Panc1 (cell line): ENCODE results near the gene NREP. TPM values are rescaled to one million over a fixed set of nuclear protein-coding genes. Genes with fewer than 3 reads are reported as not detected.

ENCODE experiments used
- ATAC-seq: fragments of 200-7000 bp; cut with Tn5 transposase; 2 replicates; pipeline ENCODE4 v1.9.1; 2020; ENCODE audit warnings: mild to moderate bottlenecking, moderate library complexity
- BruUV-seq: library from RNA; stranded (reverse); fragments of 400-500 nt; replicated peaks from 2 replicates; lab custom pipeline; 2021; lab: Mats Ljungman, UMichigan
- CTCF ChIA-PET: fragments of 300-600 bp; sonication (Branson Sonifier 250); formaldehyde crosslinking; loops from one replicate; lab custom pipeline; 2022; ENCODE audit warnings: antibody characterized with exemption; lab: Charles Lee
- POLR2A ChIA-PET: fragments of 300-600 bp; sonication (Branson Sonifier 250); formaldehyde crosslinking; loops from one replicate; lab custom pipeline; 2022; ENCODE audit warnings: antibody characterized with exemption; lab: Charles Lee
- DNase-seq: peaks from one replicate; pipeline ENCODE4 v3.0.0-alpha.2; 2010; ENCODE audit warnings: low read depth, low spot score
- H3K27ac ChIP-seq: 2 replicates; pipeline ENCODE4 v1.5.1; 2011; ENCODE audit warnings: mild to moderate bottlenecking, low read length, inconsistent platforms
- H3K27me3 ChIP-seq: fragments of 200-500 bp; sonication (Bioruptor generic); 2 replicates; pipeline ENCODE4 v1.6.0; 2014; ENCODE audit warnings: low read length, inconsistent platforms; ENCODE audit not compliant: control insufficient read depth, insufficient read depth
- H3K36me3 ChIP-seq: fragments of 200-500 bp; sonication (Bioruptor generic); 2 replicates; pipeline ENCODE4 v1.5.1; 2014; ENCODE audit warnings: inconsistent platforms, mild to moderate bottlenecking, low read length, moderate library complexity; ENCODE audit not compliant: control insufficient read depth, insufficient read depth
- H3K4me1 ChIP-seq: 2 replicates; pipeline ENCODE4 v1.5.1; 2011; ENCODE audit warnings: inconsistent platforms, mild to moderate bottlenecking, low read length, moderate library complexity; ENCODE audit not compliant: control insufficient read depth, insufficient read depth
- H3K4me3 ChIP-seq, 2 experiments: 2 replicates each; pipeline ENCODE4 v1.5.1; 2011 to 2012; ENCODE audit warnings: low read depth in 2 of 2, low read length in 2 of 2, mild to moderate bottlenecking in 2 of 2, inconsistent platforms in 1 of 2, moderate library complexity in 1 of 2
- H3K9me3 ChIP-seq: fragments of 200-500 bp; sonication (Bioruptor generic); 2 replicates; pipeline ENCODE4 v1.5.1; 2014; ENCODE audit warnings: low read depth, mild to moderate bottlenecking, inconsistent platforms, low read length, moderate library complexity; ENCODE audit not compliant: control insufficient read depth, insufficient read depth
- CTCF ChIP-seq: fragments of 450-650 bp; IDR thresholded peaks from 2 replicates; pipeline ENCODE4 v1.5.1; 2017; ENCODE audit warnings: mild to moderate bottlenecking
- POLR2AphosphoS5 ChIP-seq: IDR thresholded peaks from 2 replicates; pipeline ENCODE4 v1.6.1; 2012; ENCODE audit warnings: mild to moderate bottlenecking, low read depth, low read length, moderate library complexity
- SIN3A ChIP-seq: IDR thresholded peaks from 2 replicates; pipeline ENCODE4 v1.6.1; 2012; ENCODE audit warnings: low read depth, mild to moderate bottlenecking, low read length, moderate library complexity, borderline replicate concordance; ENCODE audit not compliant: insufficient read depth
- TCF7L2 ChIP-seq: IDR thresholded peaks from 2 replicates; pipeline ENCODE4 v1.6.1; 2011; ENCODE audit warnings: mild to moderate bottlenecking, low read depth, low read length, inconsistent platforms
- in situ Hi-C: cut with HindIII; loops from 2 replicates; pipeline ENCODE4 v1.10.0; 2016; ENCODE audit warnings: low sequenced_read_pairs, low pct_unique_long_range_greater_than_20kb
- intact Hi-C: fragments of 100-400 bp; cut with micrococcal nuclease; formaldehyde crosslinking; loops from one replicate; pipeline ENCODE4 v1.10.0; 2022; ENCODE audit not compliant: unreplicated experiment
- total RNA-seq: library from RNA; stranded (reverse); gene quantifications from one replicate; pipeline ENCODE4 v1.2.1, GENCODE V29; 2021; ENCODE audit not compliant: unreplicated experiment
- TF ChIP-seq, protein P1 (sequence below), 2 experiments: IDR thresholded peaks; 2 replicates each; pipeline ENCODE4 v1.6.1; 2011 to 2012; ENCODE audit warnings: low read depth in 2 of 2, control low read depth in 1 of 2, low read length in 1 of 2, mild to moderate bottlenecking in 1 of 2, moderate library complexity in 1 of 2; ENCODE audit not compliant: insufficient read depth in 1 of 2

NREP gene
- total RNA-seq, 1 experiment from 2014 or later = 4.9 TPM

GRCh38 chr5:111704452-111705085, 52.4 kb downstream of the NREP start:
- DNase-seq (no peak), ATAC-seq (no peak)
- BruUV-seq = no TSS peak
- Histone ChIP-seq H3K9me3 (no peaks in the 10 kb centered on the region), H3K27me3 (no peaks in the 10 kb centered on the region), H3K4me1 (no peaks in the 10 kb centered on the region), H3K36me3 (no peaks in the 10 kb centered on the region), H3K4me3 (no peak overlapping the region), H3K27ac (no peak overlapping the region)
- CTCF ChIA-PET = no interaction called here
- TF ChIP-seq POLR2AphosphoS5 (no peak), SIN3A (no peak), CTCF (no peak), TCF7L2 (no peak)
- TF ChIP-seq, protein P1, sequence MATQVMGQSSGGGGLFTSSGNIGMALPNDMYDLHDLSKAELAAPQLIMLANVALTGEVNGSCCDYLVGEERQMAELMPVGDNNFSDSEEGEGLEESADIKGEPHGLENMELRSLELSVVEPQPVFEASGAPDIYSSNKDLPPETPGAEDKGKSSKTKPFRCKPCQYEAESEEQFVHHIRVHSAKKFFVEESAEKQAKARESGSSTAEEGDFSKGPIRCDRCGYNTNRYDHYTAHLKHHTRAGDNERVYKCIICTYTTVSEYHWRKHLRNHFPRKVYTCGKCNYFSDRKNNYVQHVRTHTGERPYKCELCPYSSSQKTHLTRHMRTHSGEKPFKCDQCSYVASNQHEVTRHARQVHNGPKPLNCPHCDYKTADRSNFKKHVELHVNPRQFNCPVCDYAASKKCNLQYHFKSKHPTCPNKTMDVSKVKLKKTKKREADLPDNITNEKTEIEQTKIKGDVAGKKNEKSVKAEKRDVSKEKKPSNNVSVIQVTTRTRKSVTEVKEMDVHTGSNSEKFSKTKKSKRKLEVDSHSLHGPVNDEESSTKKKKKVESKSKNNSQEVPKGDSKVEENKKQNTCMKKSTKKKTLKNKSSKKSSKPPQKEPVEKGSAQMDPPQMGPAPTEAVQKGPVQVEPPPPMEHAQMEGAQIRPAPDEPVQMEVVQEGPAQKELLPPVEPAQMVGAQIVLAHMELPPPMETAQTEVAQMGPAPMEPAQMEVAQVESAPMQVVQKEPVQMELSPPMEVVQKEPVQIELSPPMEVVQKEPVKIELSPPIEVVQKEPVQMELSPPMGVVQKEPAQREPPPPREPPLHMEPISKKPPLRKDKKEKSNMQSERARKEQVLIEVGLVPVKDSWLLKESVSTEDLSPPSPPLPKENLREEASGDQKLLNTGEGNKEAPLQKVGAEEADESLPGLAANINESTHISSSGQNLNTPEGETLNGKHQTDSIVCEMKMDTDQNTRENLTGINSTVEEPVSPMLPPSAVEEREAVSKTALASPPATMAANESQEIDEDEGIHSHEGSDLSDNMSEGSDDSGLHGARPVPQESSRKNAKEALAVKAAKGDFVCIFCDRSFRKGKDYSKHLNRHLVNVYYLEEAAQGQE (IDR thresholded peaks at IDR 0.05; ENCODE audit: insufficient read depth in 1 of 2, low read depth in 2 of 2, low read length in 1 of 2) = no peak
- POLR2A ChIA-PET = no interaction called here
- in situ Hi-C loops (no loop called here), intact Hi-C loops (no loop called here)

- no TSS peak for BruUV-seq
- no peak overlapping the region for H3K27ac ChIP-seq
- TF ChIP-seq, protein P1 (IDR thresholded peaks at IDR 0.05; ENCODE audit: insufficient read depth in 1 of 2, low read depth in 2 of 2, low read length in 1 of 2) = no peak
- TF ChIP-seq TCF7L2 = no peak
- TF ChIP-seq CTCF = no peak
- no peak for TF ChIP-seq POLR2AphosphoS5
- no peak for TF ChIP-seq SIN3A
- H3K9me3 ChIP-seq = no peaks in the 10 kb centered on the region
- DNase-seq (no peak), ATAC-seq (no peak)
- intact Hi-C loops (no loop called here), in situ Hi-C loops (no loop called here)
- no peaks in the 10 kb centered on the region for H3K4me1 ChIP-seq
- no peaks in the 10 kb centered on the region for H3K27me3 ChIP-seq
- H3K36me3 ChIP-seq = no peaks in the 10 kb centered on the region
- no peak overlapping the region for H3K4me3 ChIP-seq
- ChIA-PET POLR2A (no interaction called here), CTCF (interaction anchor here (0.7 kb wide), 1 partner anchor 736 kb away, joined by 3 read pairs; no protein-coding TSS in a partner anchor)
Measured at GRCh38 chr5:111703662-111704061, 53.3 kb downstream of the NREP start.
